Lower leg skin (tissue), 4 donors: ENCODE results near the gene DDI2. TPM values are rescaled to one million over a fixed set of nuclear protein-coding genes. Genes with fewer than 3 reads are reported as not detected.

Experiments used
- DNase-seq, 2 donors: peaks; one replicate each; pipeline ENCODE4 v3.0.0-alpha.2; 2019; ENCODE audit warnings: low spot score in 2 of 2
- H3K4me3 ChIP-seq: fragments of 200-600 bp; sonication (generic); 2 replicates; pipeline ENCODE4 v1.5.1; 2017; ENCODE audit warnings: mild to moderate bottlenecking, low read depth; ENCODE audit not compliant: poor library complexity, severe bottlenecking
- POLR2A ChIP-seq, 2 donors: fragments of 450-650 bp; IDR thresholded peaks; one replicate each; pipeline ENCODE4 v1.6.1; 2016 to 2017; ENCODE audit warnings: antibody characterized with exemption in 2 of 2, mild to moderate bottlenecking in 1 of 2, moderate library complexity in 1 of 2
- WGBS, 2 donors: methylation state at CpG; one replicate each; pipeline ENCODE4 v1.1.5; 2018; 5-methylcytosine and 5-hydroxymethylcytosine counted together
- intact Hi-C: fragments of 100-400 bp; cut with DNase I; formaldehyde crosslinking; loops from one replicate; pipeline ENCODE4 v1.15.0; 2023; ENCODE audit warnings: low total_unique reads
- total RNA-seq, 4 donors: library from RNA; depleted of rRNA; stranded (reverse); fragments of >200 nt; gene quantifications; one replicate each; pipeline ENCODE4 v1.1.0, GENCODE V29; 2016
- TF ChIP-seq, protein P1 (sequence below), 3 donors: fragments of 450-650 bp; IDR thresholded peaks; one replicate each; pipeline ENCODE4 v1.5.1; 2016; ENCODE audit warnings: antibody characterized with exemption in 3 of 3, mild to moderate bottlenecking in 3 of 3, moderate library complexity in 2 of 3

Gene DDI2
- total RNA-seq, 4 donors from 2014 or later: 23.7 to 58.6 (median 37.0) TPM

- DNase-seq: no peak
- WGBS, 2 donors: 80 to 86% methylated on average over 6 of the region's 6 CpGs
- intact Hi-C loops: no loop called here
These were observed 42.5 kb upstream of the DDI2 start for GRCh38 chr1:15574741-15575140.

DNA sequence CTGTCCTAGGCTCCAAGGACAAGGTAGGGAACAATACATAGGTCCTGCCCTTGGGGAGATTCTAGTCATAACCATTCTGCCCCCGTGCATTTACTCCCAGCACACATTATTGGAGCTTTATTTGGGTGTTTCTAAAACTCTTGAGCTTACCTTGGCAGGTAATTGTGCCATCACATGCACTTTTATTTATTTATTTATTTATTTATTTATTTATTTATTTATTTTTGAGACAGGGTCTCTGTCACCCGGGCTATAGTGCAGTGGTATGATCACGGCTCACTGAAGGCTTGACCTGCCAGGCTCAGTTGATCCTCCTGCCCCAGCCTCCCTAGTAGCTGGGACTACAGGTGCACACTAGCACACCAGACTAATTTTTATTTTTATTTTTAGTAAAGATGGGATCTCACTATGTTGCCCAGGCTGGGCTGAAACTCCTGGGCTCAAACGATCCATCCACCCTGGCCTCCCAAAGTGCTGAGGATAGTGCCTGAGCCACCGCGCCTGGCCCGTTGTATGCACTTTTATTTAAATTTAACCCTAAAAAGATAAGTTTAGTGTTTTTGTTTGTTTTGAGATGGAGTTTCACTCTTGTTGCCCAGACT, 41.6 kb upstream of the DDI2 start:
- WGBS, 2 donors: 93 to 96% methylated on average over 7 of the region's 7 CpGs
- intact Hi-C loops: no loop called here
- H3K4me3 ChIP-seq: no peak overlapping the region
- no peak for DNase-seq
- no peak for TF ChIP-seq POLR2A (IDR thresholded peaks at IDR 0.05)
- TF ChIP-seq, protein P1, sequence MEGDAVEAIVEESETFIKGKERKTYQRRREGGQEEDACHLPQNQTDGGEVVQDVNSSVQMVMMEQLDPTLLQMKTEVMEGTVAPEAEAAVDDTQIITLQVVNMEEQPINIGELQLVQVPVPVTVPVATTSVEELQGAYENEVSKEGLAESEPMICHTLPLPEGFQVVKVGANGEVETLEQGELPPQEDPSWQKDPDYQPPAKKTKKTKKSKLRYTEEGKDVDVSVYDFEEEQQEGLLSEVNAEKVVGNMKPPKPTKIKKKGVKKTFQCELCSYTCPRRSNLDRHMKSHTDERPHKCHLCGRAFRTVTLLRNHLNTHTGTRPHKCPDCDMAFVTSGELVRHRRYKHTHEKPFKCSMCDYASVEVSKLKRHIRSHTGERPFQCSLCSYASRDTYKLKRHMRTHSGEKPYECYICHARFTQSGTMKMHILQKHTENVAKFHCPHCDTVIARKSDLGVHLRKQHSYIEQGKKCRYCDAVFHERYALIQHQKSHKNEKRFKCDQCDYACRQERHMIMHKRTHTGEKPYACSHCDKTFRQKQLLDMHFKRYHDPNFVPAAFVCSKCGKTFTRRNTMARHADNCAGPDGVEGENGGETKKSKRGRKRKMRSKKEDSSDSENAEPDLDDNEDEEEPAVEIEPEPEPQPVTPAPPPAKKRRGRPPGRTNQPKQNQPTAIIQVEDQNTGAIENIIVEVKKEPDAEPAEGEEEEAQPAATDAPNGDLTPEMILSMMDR (IDR thresholded peaks at IDR 0.05): no peak

More at GRCh38 chr1:15574741-15575140, 42.5 kb upstream of the DDI2 start:
- TF ChIP-seq, protein P1 (IDR thresholded peaks at IDR 0.05): no peak
- TF ChIP-seq POLR2A (IDR thresholded peaks at IDR 0.05): no peak
- no peak overlapping the region for H3K4me3 ChIP-seq

- no peak for TF ChIP-seq POLR2A (IDR thresholded peaks at IDR 0.05)
- TF ChIP-seq, protein P1 (IDR thresholded peaks at IDR 0.05): no peak
- WGBS, 2 donors: 55 to 85% methylated on average over 4 of the region's 4 CpGs
- H3K4me3 ChIP-seq: no peak overlapping the region
- no peak for DNase-seq
- intact Hi-C loops: no loop called here
These were observed 39.6 kb upstream of the DDI2 start for GRCh38 chr1:15577691-15578090.

DNA sequence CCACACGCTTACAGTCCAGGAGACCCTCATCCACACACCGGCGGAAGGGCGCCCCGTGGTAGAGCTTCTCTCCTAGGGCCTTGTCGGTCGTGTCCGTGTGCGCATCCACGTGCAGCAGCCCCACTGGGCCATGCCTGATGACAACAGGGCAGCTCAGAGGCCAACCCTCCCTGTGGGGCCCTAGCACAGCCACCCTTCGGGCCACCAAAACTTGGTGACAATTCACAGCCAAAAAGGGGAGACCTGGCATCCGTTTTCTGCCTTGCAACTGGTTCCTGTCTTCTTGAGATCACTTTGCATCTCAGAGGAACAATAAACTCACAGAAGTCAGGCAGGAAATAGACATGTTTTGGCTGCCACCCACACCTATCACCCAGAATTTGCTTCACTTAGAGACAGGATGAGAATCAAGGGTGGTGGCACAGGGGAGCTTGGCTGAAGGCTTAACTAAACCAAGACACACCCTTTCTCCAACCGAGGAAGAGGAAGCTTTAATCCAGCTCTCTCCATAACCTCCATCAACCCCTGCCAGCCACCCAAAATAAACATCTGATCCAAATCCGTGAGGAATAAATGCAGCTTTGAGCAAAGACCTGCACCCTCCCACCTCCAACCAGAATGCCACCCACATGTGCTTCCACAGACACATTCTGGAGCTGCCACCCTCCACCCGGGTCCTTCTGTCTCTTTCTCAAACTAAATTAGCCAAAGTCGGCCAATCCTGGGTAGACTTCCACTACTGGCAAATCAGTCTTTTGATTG, 38.2 kb upstream of the DDI2 start:
- no peak for DNase-seq
- intact Hi-C loops: no loop called here
- 77 to 78% methylated on average over 16 of the region's 16 CpGs for WGBS, 2 donors
- H3K4me3 ChIP-seq: no peak overlapping the region
- TF ChIP-seq, protein P1 (IDR thresholded peaks at IDR 0.05): no peak
- no peak for TF ChIP-seq POLR2A (IDR thresholded peaks at IDR 0.05)

- TF ChIP-seq, protein P1 (IDR thresholded peaks at IDR 0.05): no peak
- no peak for TF ChIP-seq POLR2A (IDR thresholded peaks at IDR 0.05)
- DNase-seq: no peak
- intact Hi-C loops: no loop called here
- H3K4me3 ChIP-seq: no peak overlapping the region
These were observed 37.6 kb upstream of the DDI2 start for GRCh38 chr1:15579683-15580047.
